HEK293 (cell line): ENCODE results near the gene HMG20B.

Experiments
- CTCF ChIA-PET: fragments of 350-600 bp; formaldehyde crosslinking; extraction: SDS; loops from one replicate; lab custom pipeline; 2021; ENCODE audit warnings: antibody characterized with exemption; lab: Yijun Ruan, JAX
- POLR2A ChIA-PET: fragments of 300-600 bp; formaldehyde crosslinking; extraction: SDS; loops from one replicate; lab custom pipeline; 2020; ENCODE audit warnings: antibody characterized with exemption, inconsistent platforms; lab: Yijun Ruan, JAX
- H3K27ac ChIP-seq: fragments of 200-500 bp; sonication (Bioruptor generic); 2 replicates; pipeline ENCODE4 v1.5.1; 2014; ENCODE audit warnings: low read depth, low read length, control low read depth, inconsistent platforms; ENCODE audit errors: extremely low read depth
- H3K36me3 ChIP-seq, 2 experiments: fragments of 200-500 bp in 1 of 2; sonication (Bioruptor generic) in 1 of 2; 1 replicate in 1 of 2; 2 replicates in 1 of 2; pipeline ENCODE4 v1.5.1; 2014 to 2017; ENCODE audit warnings: inconsistent platforms in 2 of 2, low read length in 2 of 2; ENCODE audit not compliant: control insufficient read depth in 2 of 2, insufficient read depth in 1 of 2
- H3K4me1 ChIP-seq: fragments of 200-500 bp; sonication (Bioruptor generic); 2 replicates; pipeline ENCODE4 v1.5.1; 2014; ENCODE audit warnings: mild to moderate bottlenecking, low read length, inconsistent platforms; ENCODE audit not compliant: control insufficient read depth, insufficient read depth
- H3K4me3 ChIP-seq: 2 replicates; pipeline ENCODE4 v1.5.1; 2011; ENCODE audit warnings: low read depth, mild to moderate bottlenecking, control low read depth, low read length, moderate library complexity
- H3K9me3 ChIP-seq: fragments of 200-500 bp; sonication (Bioruptor generic); 2 replicates; pipeline ENCODE4 v1.5.1; 2014; ENCODE audit warnings: low read depth, low read length, inconsistent platforms; ENCODE audit not compliant: control insufficient read depth, insufficient read depth
- FEZF1 ChIP-seq: fragments of 450-650 bp; formaldehyde crosslinking; IDR thresholded peaks from 2 replicates; pipeline ENCODE4 v1.5.1; 2016; ENCODE audit warnings: missing biosample characterization, missing genetic modification characterization
- GLI4 ChIP-seq: fragments of 450-650 bp; formaldehyde crosslinking; IDR thresholded peaks from 2 replicates; pipeline ENCODE4 v1.5.1; 2016; ENCODE audit warnings: missing biosample characterization, missing genetic modification characterization
- GLIS1 ChIP-seq: fragments of 450-650 bp; formaldehyde crosslinking; IDR thresholded peaks from 2 replicates; pipeline ENCODE4 v1.5.1; 2016; ENCODE audit warnings: missing biosample characterization, missing genetic modification characterization
- KLF9 ChIP-seq: fragments of 450-650 bp; formaldehyde crosslinking; IDR thresholded peaks from 2 replicates; pipeline ENCODE4 v1.5.1; 2016; ENCODE audit warnings: missing biosample characterization, missing genetic modification characterization, low read depth
- PRDM10 ChIP-seq: fragments of 450-650 bp; formaldehyde crosslinking; IDR thresholded peaks from 2 replicates; pipeline ENCODE4 v1.5.1; 2016; ENCODE audit warnings: missing biosample characterization, missing genetic modification characterization
- SCRT1 ChIP-seq: fragments of 450-650 bp; formaldehyde crosslinking; IDR thresholded peaks from 2 replicates; pipeline ENCODE4 v1.5.1; 2016; ENCODE audit warnings: missing biosample characterization, missing genetic modification characterization, borderline replicate concordance
- SETDB1 ChIP-seq: IDR thresholded peaks from one replicate; pipeline ENCODE4 v1.6.1; 2017; ENCODE audit warnings: mild to moderate bottlenecking, low read length, moderate library complexity, mixed read lengths; ENCODE audit not compliant: insufficient read length
- TCF7L2 ChIP-seq: IDR thresholded peaks from 2 replicates; pipeline ENCODE4 v1.6.1; 2011; ENCODE audit warnings: low read depth, mild to moderate bottlenecking, inconsistent platforms, low read length, moderate library complexity, borderline replicate concordance
- TRIM28 ChIP-seq: IDR thresholded peaks from 2 replicates; pipeline ENCODE4 v1.6.1; 2011; ENCODE audit warnings: low read length, control low read depth, borderline replicate concordance
- WT1 ChIP-seq: fragments of 450-650 bp; formaldehyde crosslinking; IDR thresholded peaks from 2 replicates; pipeline ENCODE4 v1.5.1; 2016; ENCODE audit warnings: missing biosample characterization, missing genetic modification characterization
- ZBTB1 ChIP-seq: fragments of 450-650 bp; formaldehyde crosslinking; IDR thresholded peaks from 2 replicates; pipeline ENCODE4 v1.5.1; 2016; ENCODE audit warnings: missing biosample characterization, missing genetic modification characterization
- ZBTB10 ChIP-seq: fragments of 450-650 bp; formaldehyde crosslinking; IDR thresholded peaks from 2 replicates; pipeline ENCODE4 v1.5.1; 2016; ENCODE audit warnings: missing biosample characterization, missing genetic modification characterization
- ZBTB20 ChIP-seq: fragments of 450-650 bp; formaldehyde crosslinking; IDR thresholded peaks from 2 replicates; pipeline ENCODE4 v1.5.1; 2016; ENCODE audit warnings: missing biosample characterization, missing genetic modification characterization
- ZBTB8A ChIP-seq: fragments of 450-650 bp; formaldehyde crosslinking; IDR thresholded peaks from 2 replicates; pipeline ENCODE4 v1.5.1; 2016; ENCODE audit warnings: missing biosample characterization, missing genetic modification characterization
- ZFHX2 ChIP-seq: fragments of 450-650 bp; formaldehyde crosslinking; conservative IDR thresholded peaks from 2 replicates; pipeline ENCODE4 v1.5.1; 2016; ENCODE audit warnings: missing biosample characterization, missing genetic modification characterization
- ZNF211 ChIP-seq: fragments of 450-650 bp; formaldehyde crosslinking; IDR thresholded peaks from 2 replicates; pipeline ENCODE4 v1.5.1; 2016; ENCODE audit warnings: low read depth, missing biosample characterization, missing genetic modification characterization
- ZNF394 ChIP-seq: fragments of 450-650 bp; formaldehyde crosslinking; IDR thresholded peaks from 2 replicates; pipeline ENCODE4 v1.5.1; 2016; ENCODE audit warnings: missing biosample characterization, missing genetic modification characterization, mild to moderate bottlenecking, moderate library complexity, borderline replicate concordance
- ZNF404 ChIP-seq: fragments of 450-650 bp; formaldehyde crosslinking; IDR thresholded peaks from 2 replicates; pipeline ENCODE4 v1.5.1; 2017; ENCODE audit warnings: missing biosample characterization, missing genetic modification characterization
- ZNF510 ChIP-seq: fragments of 450-650 bp; formaldehyde crosslinking; IDR thresholded peaks from 2 replicates; pipeline ENCODE4 v1.5.1; 2018; ENCODE audit warnings: mild to moderate bottlenecking, missing genetic modification characterization, missing biosample characterization; ENCODE audit not compliant: insufficient replicate concordance
- ZNF518A ChIP-seq: fragments of 450-650 bp; formaldehyde crosslinking; conservative IDR thresholded peaks from 2 replicates; pipeline ENCODE4 v1.5.1; 2016; ENCODE audit warnings: low read depth, missing biosample characterization, missing genetic modification characterization
- ZNF645 ChIP-seq: fragments of 450-650 bp; formaldehyde crosslinking; IDR thresholded peaks from 2 replicates; pipeline ENCODE4; 2016; ENCODE audit warnings: missing biosample characterization, missing genetic modification characterization
- ZNF785 ChIP-seq: fragments of 450-650 bp; formaldehyde crosslinking; IDR thresholded peaks from 2 replicates; pipeline ENCODE4 v1.5.1; 2016; ENCODE audit warnings: missing biosample characterization, missing genetic modification characterization

HMG20B gene

GRCh38 chr19:3606174-3606689 lies 33.5 kb downstream of the HMG20B start (continued):
- no peak for TF ChIP-seq ZBTB10
- no peak for TF ChIP-seq TCF7L2
- TF ChIP-seq ZNF510 (tag by site-specific recombination), result no peak

- Histone ChIP-seq H3K27ac (no peak within 1 kb of the TSS), H3K9me3 (no peaks in the 10 kb centered on the region)
- POLR2A ChIA-PET, result interaction anchor here (0.6 kb wide), 1 partner anchor 99 kb away, joined by 10 read pairs; no protein-coding TSS in a partner anchor
- TF ChIP-seq ZNF645 (tag by site-specific recombination) (no peak), SCRT1 (tag by site-specific recombination) (no peak), ZBTB1 (tag by site-specific recombination) (no peak; the same call in 1 of the 2 replicates), ZFHX2 (tag by site-specific recombination) (0 out of 2 replicates have a peak, but pooled peaks have one; percentile 24), GLI4 (tag by site-specific recombination) (no peak), ZNF394 (no peak), SETDB1 (no peak), GLIS1 (tag by site-specific recombination) (peak; percentile 57; the same call in 1 of the 2 replicates), ZBTB20 (tag by site-specific recombination) (peak; percentile 65), FEZF1 (tag by site-specific recombination) (no peak), ZBTB8A (peak; percentile 79), ZNF518A (tag by site-specific recombination) (no peak), PRDM10 (tag by site-specific recombination) (peak; percentile 63), ZNF211 (tag by site-specific recombination) (no peak), KLF9 (tag by site-specific recombination) (peak; percentile 98), TRIM28 (no peak), WT1 (tag by site-specific recombination) (no peak), ZNF785 (tag by site-specific recombination) (no peak), ZNF404 (tag by site-specific recombination) (no peak)
Measured at GRCh38 chr19:3606690-3607289, 34.0 kb downstream of the HMG20B start, which contains the start of gene TBXA2R. Gene TBXA2R, minus strand, starts transcription at chr19:3606875. Its CDS starts 6,241 bp downstream, at chr19:3600634.

More at GRCh38 chr19:3606690-3607289, 34.0 kb downstream of the HMG20B start, which contains the start of gene TBXA2R:
- peaks cover 3% of the 10 kb centered on the region; the same call in 1 of the 2 replicates for H3K4me1 ChIP-seq
- peak within 1 kb of the TSS; percentile 51 for H3K4me3 ChIP-seq
- CTCF ChIA-PET, result interaction anchor here (1.2 kb wide), 1 partner anchor 62 kb away, joined by 3 read pairs; no protein-coding TSS in a partner anchor
- H3K36me3 ChIP-seq, result peaks cover 0 to 18% of the 10 kb centered on the region in 2 experiments; a peak in 2 of 3 replicates
